ENCODE data around the gene TMCC1.
"Not testable (repeated sequence)": the region's sequence is repeated elsewhere in the genome, so short reads cannot be mapped to it uniquely, and the experiment has no call there.

Gene TMCC1

GRCh38 chr3:129768728-129769127 lies 124.8 kb downstream of the TMCC1 start:
- no peak for DNase-seq

GRCh38 chr3:129766135-129766534 lies 127.4 kb downstream of the TMCC1 start:
- no peak for DNase-seq

- DNase-seq, result no peak
Measured at GRCh38 chr3:129764090-129764489, 129.4 kb downstream of the TMCC1 start.

- DNase-seq, result no peak
Measured at GRCh38 chr3:129758785-129759320, 134.7 kb downstream of the TMCC1 start.

- DNase-seq, result no peak
Measured at GRCh38 chr3:129758306-129758705, 135.2 kb downstream of the TMCC1 start.

GRCh38 chr3:129756871-129757270 lies 136.6 kb downstream of the TMCC1 start:
- no peak for DNase-seq

GRCh38 chr3:129751105-129751504 lies 142.4 kb downstream of the TMCC1 start:
- DNase-seq, result not testable (repeated sequence)

- DNase-seq, result no peak
Measured at GRCh38 chr3:129749692-129750091, 143.8 kb downstream of the TMCC1 start.

GRCh38 chr3:129747992-129748391 lies 145.5 kb downstream of the TMCC1 start:
- DNase-seq, result no peak

GRCh38 chr3:129747136-129747535 lies 146.4 kb downstream of the TMCC1 start:
- no peak for DNase-seq

- DNase-seq, result no peak
Measured at GRCh38 chr3:129746629-129747028, 146.9 kb downstream of the TMCC1 start.

- DNase-seq, result no peak
Measured at GRCh38 chr3:129745253-129745652, 148.3 kb downstream of the TMCC1 start.

GRCh38 chr3:129741794-129742193 lies 151.7 kb downstream of the TMCC1 start:
- no peak for DNase-seq

- DNase-seq, result no peak
Measured at GRCh38 chr3:129740090-129740489, 153.4 kb downstream of the TMCC1 start.

GRCh38 chr3:129739634-129740033 lies 153.9 kb downstream of the TMCC1 start:
- no peak for DNase-seq

GRCh38 chr3:129738172-129738571 lies 155.3 kb downstream of the TMCC1 start:
- DNase-seq, result no peak

GRCh38 chr3:129736070-129736469 lies 157.4 kb downstream of the TMCC1 start:
- DNase-seq, result no peak

GRCh38 chr3:129735638-129736037 lies 157.9 kb downstream of the TMCC1 start:
- no peak for DNase-seq

- DNase-seq, result no peak
Measured at GRCh38 chr3:129734449-129734848, 159.1 kb downstream of the TMCC1 start.

GRCh38 chr3:129732200-129732876 lies 161.2 kb downstream of the TMCC1 start:
- DNase-seq, result no peak

GRCh38 chr3:129727707-129728106 lies 165.8 kb downstream of the TMCC1 start:
- DNase-seq, result no peak

GRCh38 chr3:129723558-129724324 lies 169.8 kb downstream of the TMCC1 start:
- no peak for DNase-seq

GRCh38 chr3:129722527-129722926 lies 171.0 kb downstream of the TMCC1 start:
- DNase-seq, result no peak

- DNase-seq, result no peak
Measured at GRCh38 chr3:129718201-129718600, 175.3 kb downstream of the TMCC1 start.
